Testis (tissue), 3 donors: ENCODE measurements around the gene CPSF2. TPM values are rescaled to one million over a fixed set of nuclear protein-coding genes. Genes with fewer than 3 reads are reported as not detected.
"Not testable (repeated sequence)": the region's sequence is repeated elsewhere in the genome, so short reads cannot be mapped to it uniquely, and the experiment has no call there.

Experiments used
- DNase-seq: peaks from one replicate; pipeline ENCODE4 v3.0.0-alpha.2; 2019
- H3K27ac ChIP-seq, 2 donors: fragments of 200-600 bp; sonication (generic); one replicate each; pipeline ENCODE4 v1.5.1; 2019
- H3K27me3 ChIP-seq: fragments of 200-600 bp; sonication (generic); one replicate; pipeline ENCODE4 v1.5.1; 2019
- H3K36me3 ChIP-seq: fragments of 200-600 bp; sonication (generic); one replicate; pipeline ENCODE4 v1.5.1; 2017; ENCODE audit warnings: low read depth; ENCODE audit errors: missing control alignments
- H3K4me1 ChIP-seq: fragments of 200-600 bp; sonication (generic); one replicate; pipeline ENCODE4 v1.5.1; 2019
- H3K4me3 ChIP-seq, 2 donors: fragments of 200-600 bp; sonication (generic); one replicate each; pipeline ENCODE4 v1.5.1; 2017 to 2019
- H3K9me3 ChIP-seq: fragments of 200-600 bp; sonication (generic); one replicate; pipeline ENCODE4 v1.5.1; 2017
- POLR2A ChIP-seq: fragments of 450-650 bp; IDR thresholded peaks from one replicate; pipeline ENCODE4 v1.6.1; 2017; ENCODE audit warnings: antibody characterized with exemption, mild to moderate bottlenecking, moderate library complexity
- whole genome bisulfite sequencing, 2 donors: methylation state at CpG; one replicate each; pipeline ENCODE4 v1.1.5; 2018; 5-methylcytosine and 5-hydroxymethylcytosine counted together
- intact Hi-C: fragments of 100-400 bp; cut with DNase I; formaldehyde crosslinking; loops from one replicate; pipeline ENCODE4 v1.15.1; 2023; ENCODE audit warnings: low total_unique reads
- polyA plus RNA-seq: library from polyadenylated mRNA; stranded (reverse); fragments of 350-450 nt; fragmentation: Illumina TruSeq; extraction: RNeasy Lipid Tissue Mini Kit (QIAGEN cat#74804); gene quantifications from one replicate; pipeline ENCODE4 v1.2.3, GENCODE V29; 2014; ENCODE audit warnings: low read depth, low replicate concordance; ENCODE audit not compliant: insufficient read depth
- total RNA-seq, 2 donors: library from RNA; depleted of rRNA; stranded (reverse); fragments of >200 nt; gene quantifications; one replicate each; pipeline ENCODE4 v1.2.3, GENCODE V29; 2016
- TF ChIP-seq, protein P1 (sequence below), 3 experiments: fragments of 450-650 bp in 2 of 3; fragments of 200-600 bp in 1 of 3; sonication (generic) in 1 of 3; IDR thresholded peaks; one replicate each; pipeline ENCODE4 v1.5.1; 2016 to 2019; ENCODE audit warnings: antibody characterized with exemption in 3 of 3, mild to moderate bottlenecking in 2 of 3, moderate library complexity in 1 of 3

The CPSF2 gene
- total and polyA plus RNA-seq, 3 donors from 2014 or later: 49.2 to 66.1 (median 56.1) TPM

DNA sequence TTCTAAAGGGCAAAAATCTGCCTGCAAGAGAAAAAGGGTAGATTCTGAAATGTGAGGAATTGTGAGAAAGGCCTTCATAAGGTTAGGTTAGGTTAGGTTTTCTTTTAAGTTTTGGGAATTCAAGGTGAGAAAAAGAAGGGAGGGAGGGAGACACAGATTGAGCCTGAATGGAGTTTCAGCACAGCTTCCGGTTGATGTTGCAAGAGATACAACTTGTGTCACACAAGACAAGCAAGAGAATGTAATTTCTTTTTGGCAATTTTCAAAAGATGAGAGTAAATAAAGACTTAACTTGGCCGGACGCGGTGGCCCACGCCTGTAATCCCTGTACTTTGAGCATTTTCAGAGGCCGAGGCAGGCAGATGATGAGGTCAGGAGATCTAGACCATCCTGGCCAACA, 63.8 kb downstream of the CPSF2 start:
- 89 to 96% methylated on average over 6 of the region's 6 CpGs for WGBS, 2 donors
- Histone ChIP-seq H3K9me3 (no peaks in the 10 kb centered on the region), H3K36me3 (no peaks in the 10 kb centered on the region), H3K27ac (no peak overlapping the region), H3K4me3 (no peak overlapping the region), H3K4me1 (no peaks in the 10 kb centered on the region), H3K27me3 (no peaks in the 10 kb centered on the region)
- no peak for DNase-seq
- TF ChIP-seq, protein P1, sequence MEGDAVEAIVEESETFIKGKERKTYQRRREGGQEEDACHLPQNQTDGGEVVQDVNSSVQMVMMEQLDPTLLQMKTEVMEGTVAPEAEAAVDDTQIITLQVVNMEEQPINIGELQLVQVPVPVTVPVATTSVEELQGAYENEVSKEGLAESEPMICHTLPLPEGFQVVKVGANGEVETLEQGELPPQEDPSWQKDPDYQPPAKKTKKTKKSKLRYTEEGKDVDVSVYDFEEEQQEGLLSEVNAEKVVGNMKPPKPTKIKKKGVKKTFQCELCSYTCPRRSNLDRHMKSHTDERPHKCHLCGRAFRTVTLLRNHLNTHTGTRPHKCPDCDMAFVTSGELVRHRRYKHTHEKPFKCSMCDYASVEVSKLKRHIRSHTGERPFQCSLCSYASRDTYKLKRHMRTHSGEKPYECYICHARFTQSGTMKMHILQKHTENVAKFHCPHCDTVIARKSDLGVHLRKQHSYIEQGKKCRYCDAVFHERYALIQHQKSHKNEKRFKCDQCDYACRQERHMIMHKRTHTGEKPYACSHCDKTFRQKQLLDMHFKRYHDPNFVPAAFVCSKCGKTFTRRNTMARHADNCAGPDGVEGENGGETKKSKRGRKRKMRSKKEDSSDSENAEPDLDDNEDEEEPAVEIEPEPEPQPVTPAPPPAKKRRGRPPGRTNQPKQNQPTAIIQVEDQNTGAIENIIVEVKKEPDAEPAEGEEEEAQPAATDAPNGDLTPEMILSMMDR (IDR thresholded peaks at IDR 0.05): no peak
- TF ChIP-seq POLR2A: no peak
- intact Hi-C loops: no loop called here

- H3K4me1 ChIP-seq, H3K27me3 ChIP-seq, DNase-seq, intact Hi-C loops, H3K9me3 ChIP-seq, H3K4me3 ChIP-seq, H3K27ac ChIP-seq, H3K36me3 ChIP-seq: not testable (repeated sequence)
- WGBS, 2 donors: 88 to 92% methylated on average over 5 to 12 of the region's 23 CpGs
Measured at GRCh38 chr14:92187616-92188015, 65.8 kb downstream of the CPSF2 start.

DNA sequence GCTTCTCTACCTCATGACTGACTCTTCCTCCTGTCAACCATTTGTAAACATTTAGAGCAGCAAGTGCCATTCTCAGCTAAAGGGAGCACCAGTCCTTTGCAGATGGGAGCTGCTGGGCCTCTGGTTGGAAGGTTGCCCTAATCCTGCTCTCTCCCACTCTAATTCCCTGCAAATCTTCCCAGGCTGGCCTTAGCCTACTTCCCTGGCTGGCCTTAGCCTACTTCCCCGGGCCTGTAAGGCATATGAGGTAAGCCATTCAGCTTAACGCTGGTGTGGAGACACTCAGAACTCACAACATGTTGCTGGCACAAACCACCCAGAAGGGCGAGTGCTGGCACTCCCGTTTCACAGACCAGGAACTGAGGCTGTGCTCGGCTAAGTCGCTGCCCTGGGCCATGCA, 69.0 kb downstream of the CPSF2 start:
- no peak for DNase-seq
- 73 to 89% methylated on average over 6 of the region's 6 CpGs for WGBS, 2 donors
- no peaks in the 10 kb centered on the region for H3K4me1 ChIP-seq
- H3K4me3 ChIP-seq: no peak overlapping the region
- no peaks in the 10 kb centered on the region for H3K36me3 ChIP-seq
- no peaks in the 10 kb centered on the region for H3K9me3 ChIP-seq
- no peak overlapping the region for H3K27ac ChIP-seq
- no peaks in the 10 kb centered on the region for H3K27me3 ChIP-seq
- intact Hi-C loops: no loop called here
- TF ChIP-seq, protein P1 (IDR thresholded peaks at IDR 0.05): no peak
- TF ChIP-seq POLR2A: no peak

DNA sequence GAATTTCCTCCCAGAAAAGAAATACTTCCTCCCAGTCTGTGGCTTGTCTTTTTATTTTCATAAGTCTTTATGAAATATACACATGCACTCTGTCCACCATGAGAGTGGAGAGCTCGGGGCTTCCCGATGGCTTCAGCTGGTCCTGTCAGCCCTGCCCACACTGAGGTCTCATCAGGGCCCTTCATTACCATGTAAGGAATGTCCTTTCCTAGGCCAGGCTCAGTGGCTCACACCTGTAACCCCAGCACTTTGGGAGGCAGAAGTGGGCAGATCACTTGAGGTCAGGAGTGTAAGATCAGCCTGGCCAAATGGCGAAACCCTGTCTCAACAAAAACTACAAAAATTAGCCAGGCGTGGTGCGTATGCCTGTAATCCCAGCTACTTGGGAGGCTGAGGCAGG, 77.0 kb downstream of the CPSF2 start:
- H3K4me3 ChIP-seq: no peak overlapping the region
- no peaks in the 10 kb centered on the region for H3K27me3 ChIP-seq

DNA sequence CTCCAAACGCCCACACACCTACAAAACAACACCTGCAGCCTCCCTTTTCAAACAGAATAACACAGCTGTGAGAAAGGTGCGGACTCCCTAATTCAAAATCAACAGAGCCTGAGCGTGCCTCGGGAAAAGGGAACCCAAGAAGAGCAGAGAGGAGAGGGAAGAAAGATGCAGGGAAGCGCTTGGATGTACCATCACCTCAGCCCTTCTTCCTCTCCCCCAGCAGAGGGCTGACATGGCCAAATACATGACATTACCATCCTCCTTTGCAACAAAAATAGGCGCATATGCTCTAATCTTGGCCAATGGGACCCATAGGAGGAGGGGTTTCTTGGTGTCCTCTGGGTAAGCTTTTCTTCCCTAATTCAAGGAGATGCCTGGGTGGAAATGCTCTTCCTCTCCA, 78.0 kb downstream of the CPSF2 start:
- Histone ChIP-seq H3K4me1 (no peaks in the 10 kb centered on the region), H3K27me3 (no peaks in the 10 kb centered on the region), H3K4me3 (no peak overlapping the region), H3K27ac (no peak overlapping the region), H3K36me3 (no peaks in the 10 kb centered on the region), H3K9me3 (no peaks in the 10 kb centered on the region)
- DNase-seq: no peak
- intact Hi-C loops: no loop called here
- TF ChIP-seq, protein P1 (IDR thresholded peaks at IDR 0.05): no peak
- WGBS, 2 donors: 52 to 61% methylated on average over 6 of the region's 6 CpGs

More for the DNA sequence above, 77.0 kb downstream of the CPSF2 start:
- no peaks in the 10 kb centered on the region for H3K36me3 ChIP-seq
- intact Hi-C loops: no loop called here
- WGBS, 2 donors: 86 to 94% methylated on average over 5 of the region's 5 CpGs
- no peak for DNase-seq
- no peaks in the 10 kb centered on the region for H3K9me3 ChIP-seq
- H3K27ac ChIP-seq: no peak overlapping the region
- TF ChIP-seq, protein P1 (IDR thresholded peaks at IDR 0.05): no peak
- TF ChIP-seq POLR2A: no peak
- H3K4me1 ChIP-seq: no peaks in the 10 kb centered on the region
